Gastroesophageal sphincter (tissue), 4 donors: ENCODE data around the gene SMIM38. TPM values are rescaled to one million over a fixed set of nuclear protein-coding genes. Genes with fewer than 3 reads are reported as not detected.

Experiments
- ATAC-seq: fragments of 150-250 bp; one replicate; pipeline ENCODE4 v1.9.1; 2016; ENCODE audit warnings: mild to moderate bottlenecking, moderate library complexity
- H3K27ac ChIP-seq, 4 donors: fragments of 200-600 bp; sonication (generic) in 3 of 4; 1 replicate in 3 of 4; 2 replicates in 1 of 4; pipeline ENCODE4 v1.5.1; 2016 to 2019
- H3K27me3 ChIP-seq: fragments of 200-600 bp; sonication (generic); one replicate; pipeline ENCODE4 v1.5.1; 2019
- H3K36me3 ChIP-seq, 2 donors: fragments of 200-600 bp; sonication (generic); one replicate each; pipeline ENCODE4 v1.5.1; 2019; ENCODE audit warnings: control low read depth in 1 of 2
- H3K4me1 ChIP-seq, 3 donors: fragments of 200-600 bp; sonication (generic); 1 replicate in 2 of 3; 2 replicates in 1 of 3; pipeline ENCODE4 v1.5.1; 2016 to 2019; ENCODE audit warnings: control low read depth in 2 of 3
- H3K4me3 ChIP-seq, 2 donors: fragments of 200-600 bp; sonication (generic); one replicate each; pipeline ENCODE4 v1.5.1; 2019; ENCODE audit warnings: mild to moderate bottlenecking in 1 of 2, moderate library complexity in 1 of 2
- H3K9me3 ChIP-seq, 3 donors: fragments of 200-600 bp; sonication (generic); one replicate each; pipeline ENCODE4 v1.5.1; 2017 to 2019; ENCODE audit warnings: control low read depth in 2 of 3
- EP300 ChIP-seq: sonication (generic); formaldehyde crosslinking; IDR thresholded peaks from one replicate; pipeline ENCODE4 v1.6.1; 2017; ENCODE audit warnings: antibody characterized with exemption, mild to moderate bottlenecking
- POLR2A ChIP-seq, 2 donors: fragments of 450-650 bp; IDR thresholded peaks; one replicate each; pipeline ENCODE4 v1.6.1; 2017; ENCODE audit warnings: antibody characterized with exemption in 2 of 2, mild to moderate bottlenecking in 2 of 2, moderate library complexity in 1 of 2
- POLR2AphosphoS5 ChIP-seq: sonication (generic); formaldehyde crosslinking; IDR thresholded peaks from one replicate; pipeline ENCODE4 v1.6.1; 2017; ENCODE audit warnings: antibody characterized with exemption
- WGBS, 2 donors: methylation state at CpG; one replicate each; pipeline ENCODE4 v1.1.5; 2018; ENCODE audit warnings: low coverage in 1 of 2; 5-methylcytosine and 5-hydroxymethylcytosine counted together
- total RNA-seq, 4 donors: library from RNA; depleted of rRNA; stranded (reverse); fragments of >200 nt; gene quantifications; one replicate each; pipeline ENCODE4 v1.1.0, GENCODE V29; 2016
- TF ChIP-seq, protein P1 (sequence below), 4 experiments: fragments of 200-600 bp in 2 of 4; fragments of 450-650 bp in 2 of 4; sonication (generic) in 1 of 4; IDR thresholded peaks; one replicate each; pipeline ENCODE4 v1.5.1; 2017 to 2019; ENCODE audit warnings: antibody characterized with exemption in 4 of 4, mild to moderate bottlenecking in 2 of 4, moderate library complexity in 2 of 4

Gene SMIM38
- total RNA-seq, 4 donors from 2014 or later, result 1.2 to 2.3 (median 1.3) TPM

DNA sequence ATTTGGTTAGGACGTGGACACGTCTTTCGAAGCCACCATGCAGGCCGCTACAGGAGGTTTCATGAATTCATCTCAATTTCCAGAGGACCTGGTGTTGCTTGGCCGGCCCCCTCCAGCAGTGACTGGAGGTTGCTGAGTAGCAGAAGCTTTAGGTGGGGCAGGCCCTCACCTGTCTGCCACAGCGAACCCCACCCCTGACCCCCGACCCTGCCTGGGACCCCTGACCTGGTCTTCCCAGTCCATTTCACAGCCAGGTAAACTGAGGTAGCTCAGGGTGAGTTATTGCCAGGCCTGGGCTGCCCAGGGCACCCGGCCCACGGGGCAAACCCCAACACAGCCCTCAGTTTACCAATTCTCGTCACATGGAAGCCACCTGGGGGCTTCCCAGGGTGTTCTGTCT lies 39.1 kb upstream of the SMIM38 start:
- H3K9me3 ChIP-seq, result peaks cover 0 to 5% (median 0%) of the 10 kb centered on the region in 3 donors
- no peak overlapping the region for H3K4me3 ChIP-seq
- no peak overlapping the region for H3K27ac ChIP-seq
- H3K4me1 ChIP-seq, result peaks cover 0 to 10% (median 0%) of the 10 kb centered on the region in 3 donors
- no peak for TF ChIP-seq EP300
- H3K27me3 ChIP-seq, result no peaks in the 10 kb centered on the region
- no peak for ATAC-seq
- 75 to 93% methylated on average over 1 to 3 of the region's 10 CpGs for WGBS, 2 donors
- H3K36me3 ChIP-seq, result peaks cover 0 to 6% of the 10 kb centered on the region in 2 donors

DNA sequence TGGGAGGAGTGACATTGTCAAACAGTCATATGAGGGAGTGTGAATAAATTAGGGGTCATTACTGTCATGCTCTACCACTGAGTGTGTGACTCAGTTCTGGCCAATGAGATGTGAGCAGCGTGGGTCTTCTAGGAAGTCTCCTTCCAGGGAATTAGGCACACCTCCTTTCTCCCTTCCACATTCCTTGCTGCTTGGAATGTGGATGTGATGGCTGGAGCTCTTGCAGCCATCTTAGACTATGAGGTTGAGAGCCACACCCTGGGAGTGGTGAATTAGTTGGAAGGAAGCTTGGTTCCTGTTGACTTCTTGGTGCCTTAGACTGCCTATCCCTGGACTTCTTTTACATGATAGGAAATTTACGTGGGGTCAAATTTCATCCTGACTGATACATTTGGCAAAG lies 36.5 kb upstream of the SMIM38 start:
- Histone ChIP-seq H3K9me3 (peaks cover 0 to 5% (median 0%) of the 10 kb centered on the region in 3 donors), H3K4me1 (peaks cover 4 to 35% (median 17%) of the 10 kb centered on the region in 3 donors), H3K27me3 (no peaks in the 10 kb centered on the region), H3K4me3 (no peak overlapping the region), H3K36me3 (peaks cover 0 to 6% of the 10 kb centered on the region in 2 donors), H3K27ac (no peak overlapping the region)
- 88 to 100% methylated on average over 1 of the region's 2 CpGs for WGBS, 2 donors
- TF ChIP-seq POLR2A (IDR thresholded peaks at IDR 0.05) (no peak), EP300 (no peak), POLR2AphosphoS5 (no peak)
- TF ChIP-seq, protein P1, sequence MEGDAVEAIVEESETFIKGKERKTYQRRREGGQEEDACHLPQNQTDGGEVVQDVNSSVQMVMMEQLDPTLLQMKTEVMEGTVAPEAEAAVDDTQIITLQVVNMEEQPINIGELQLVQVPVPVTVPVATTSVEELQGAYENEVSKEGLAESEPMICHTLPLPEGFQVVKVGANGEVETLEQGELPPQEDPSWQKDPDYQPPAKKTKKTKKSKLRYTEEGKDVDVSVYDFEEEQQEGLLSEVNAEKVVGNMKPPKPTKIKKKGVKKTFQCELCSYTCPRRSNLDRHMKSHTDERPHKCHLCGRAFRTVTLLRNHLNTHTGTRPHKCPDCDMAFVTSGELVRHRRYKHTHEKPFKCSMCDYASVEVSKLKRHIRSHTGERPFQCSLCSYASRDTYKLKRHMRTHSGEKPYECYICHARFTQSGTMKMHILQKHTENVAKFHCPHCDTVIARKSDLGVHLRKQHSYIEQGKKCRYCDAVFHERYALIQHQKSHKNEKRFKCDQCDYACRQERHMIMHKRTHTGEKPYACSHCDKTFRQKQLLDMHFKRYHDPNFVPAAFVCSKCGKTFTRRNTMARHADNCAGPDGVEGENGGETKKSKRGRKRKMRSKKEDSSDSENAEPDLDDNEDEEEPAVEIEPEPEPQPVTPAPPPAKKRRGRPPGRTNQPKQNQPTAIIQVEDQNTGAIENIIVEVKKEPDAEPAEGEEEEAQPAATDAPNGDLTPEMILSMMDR (IDR thresholded peaks at IDR 0.05), result no peak
- ATAC-seq, result no peak

DNA sequence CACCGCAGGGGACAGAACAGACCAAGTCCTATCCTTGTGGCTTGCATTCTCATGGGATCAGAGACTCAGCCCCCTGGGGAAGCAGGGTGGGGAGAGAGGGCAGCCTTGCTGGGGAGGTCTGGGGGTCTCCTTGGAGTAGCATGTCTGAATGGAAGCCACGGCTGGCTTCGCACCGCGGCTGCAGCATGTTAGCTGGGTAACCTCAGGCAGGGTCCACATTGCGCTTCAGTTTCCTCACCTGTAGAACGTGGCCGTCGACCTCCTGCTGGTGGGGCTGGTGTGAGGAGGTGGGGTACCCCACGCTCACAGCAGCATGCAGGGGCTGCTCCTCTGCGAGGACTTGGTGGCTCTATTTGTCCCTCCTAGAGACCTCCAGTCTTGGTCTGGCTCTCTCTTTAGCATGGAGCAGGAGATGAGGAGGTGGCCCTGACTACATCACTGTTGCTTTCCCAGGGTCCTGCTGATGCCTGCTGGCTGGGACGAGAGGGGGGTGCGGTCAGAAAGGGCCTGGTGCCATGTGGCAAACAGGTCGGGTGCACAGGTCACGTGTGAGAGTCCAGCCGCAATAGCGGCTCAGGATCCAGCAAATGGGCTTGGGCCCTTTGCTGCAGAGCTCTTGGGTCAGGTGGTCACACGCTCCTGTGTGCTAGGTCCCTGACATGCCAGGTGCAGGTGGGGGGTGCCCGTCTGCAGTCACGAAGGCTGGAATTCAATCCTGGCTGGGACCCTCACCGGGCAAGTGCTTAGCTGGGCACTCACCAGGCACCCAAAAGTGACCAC lies 35.4 kb upstream of the SMIM38 start:
- peaks cover 4 to 35% (median 17%) of the 10 kb centered on the region in 3 donors for H3K4me1 ChIP-seq
- whole genome bisulfite sequencing, 2 donors, result 94% methylated on average over 6 of the region's 21 CpGs; no CpG with 5 or more reads in 1 of the 2 donors
- TF ChIP-seq POLR2A (IDR thresholded peaks at IDR 0.05), result no peak
- TF ChIP-seq POLR2AphosphoS5, result no peak
- no peak for TF ChIP-seq EP300
- TF ChIP-seq, protein P1 (IDR thresholded peaks at IDR 0.05), result no peak
- H3K27me3 ChIP-seq, result no peaks in the 10 kb centered on the region
- H3K9me3 ChIP-seq, result peaks cover 0 to 5% (median 0%) of the 10 kb centered on the region in 3 donors
- no peak overlapping the region for H3K4me3 ChIP-seq
- H3K27ac ChIP-seq, result no peak overlapping the region
- ATAC-seq, result no peak
- peaks cover 0 to 6% of the 10 kb centered on the region in 2 donors for H3K36me3 ChIP-seq

DNA sequence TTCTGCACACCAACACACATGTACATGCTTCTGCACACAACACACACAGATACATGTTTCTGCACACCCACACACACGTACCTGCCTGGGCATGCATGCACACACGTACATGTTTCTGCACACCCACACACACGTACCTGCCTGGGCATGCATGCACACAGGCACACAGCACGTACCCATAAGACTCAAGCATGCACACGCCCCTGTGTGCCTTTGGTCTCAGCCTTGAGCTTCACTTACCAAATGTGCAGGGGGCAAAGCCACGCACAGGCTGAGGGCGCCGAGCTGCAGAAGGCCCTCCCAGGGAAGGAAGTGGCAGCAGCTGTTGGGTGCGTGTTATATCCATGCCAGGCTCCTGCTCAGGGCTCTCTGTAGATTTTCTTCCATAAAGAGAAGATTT lies 34.7 kb upstream of the SMIM38 start:
- no peak overlapping the region for H3K4me3 ChIP-seq
- peaks cover 0 to 6% of the 10 kb centered on the region in 2 donors for H3K36me3 ChIP-seq
- TF ChIP-seq, protein P1 (IDR thresholded peaks at IDR 0.05), result no peak
- TF ChIP-seq EP300, result no peak
- no peak for TF ChIP-seq POLR2AphosphoS5
- no peak for TF ChIP-seq POLR2A (IDR thresholded peaks at IDR 0.05)
- ATAC-seq, result no peak
- H3K27ac ChIP-seq, result peak overlapping the region in 2 of 4 donors; percentile 76 to 80
- H3K4me1 ChIP-seq, result peaks cover 4 to 27% (median 17%) of the 10 kb centered on the region in 3 donors
- WGBS, 2 donors, result 77% methylated on average over 2 of the region's 9 CpGs; no CpG with 5 or more reads in 1 of the 2 donors
- peaks cover 0 to 5% (median 0%) of the 10 kb centered on the region in 3 donors for H3K9me3 ChIP-seq
- no peaks in the 10 kb centered on the region for H3K27me3 ChIP-seq

DNA sequence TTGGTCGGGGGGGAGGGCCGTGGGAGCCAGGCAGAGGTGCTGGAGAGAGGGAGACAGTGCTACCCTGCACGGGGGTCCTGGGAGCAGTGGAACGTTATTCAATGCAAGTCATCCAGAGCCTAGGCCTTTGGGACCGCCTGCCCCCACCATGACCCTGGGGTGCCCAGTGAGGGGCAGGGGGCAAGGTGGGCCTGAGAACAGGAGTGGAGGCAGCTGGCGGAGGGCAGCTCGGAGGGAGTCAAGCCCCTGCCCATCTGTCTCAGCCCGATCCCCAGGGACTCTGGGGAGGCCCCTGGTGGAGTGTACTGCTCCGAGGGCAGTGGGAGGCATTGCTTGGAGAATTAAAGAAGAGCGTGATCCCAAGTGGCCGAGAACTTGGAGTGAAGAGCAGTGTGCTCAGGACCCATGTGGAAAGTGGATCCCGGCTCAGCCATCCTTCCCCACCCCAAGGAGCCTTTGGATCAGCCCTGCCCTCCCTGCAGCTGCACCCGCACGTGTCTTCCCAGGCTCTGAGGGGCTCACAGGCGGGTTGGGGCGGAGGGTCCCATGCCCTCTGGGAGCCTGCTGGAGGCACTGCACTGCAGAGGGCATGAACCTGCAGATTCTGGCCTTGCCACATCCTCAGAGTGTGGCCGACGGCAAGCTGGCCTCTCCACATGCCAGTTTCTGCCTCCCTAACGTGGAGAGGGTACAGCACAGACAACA lies 34.0 kb upstream of the SMIM38 start:
- Histone ChIP-seq H3K27ac (peak overlapping the region in 3 of 4 donors; percentile 76 to 86 (median 80)), H3K4me1 (peaks cover 4 to 32% (median 19%) of the 10 kb centered on the region in 3 donors), H3K36me3 (peaks cover 0 to 6% of the 10 kb centered on the region in 2 donors), H3K9me3 (peaks cover 0 to 5% (median 0%) of the 10 kb centered on the region in 3 donors), H3K4me3 (no peak overlapping the region), H3K27me3 (no peaks in the 10 kb centered on the region)
- peak; percentile 9 for ATAC-seq
- 47 to 82% methylated on average over 4 of the region's 19 CpGs for WGBS, 2 donors
- TF ChIP-seq POLR2AphosphoS5, result no peak
- TF ChIP-seq POLR2A (IDR thresholded peaks at IDR 0.05), result no peak
- TF ChIP-seq EP300, result no peak
- TF ChIP-seq, protein P1 (IDR thresholded peaks at IDR 0.05), result no peak
